ENCODE results near the gene ARL4C. TPM values are rescaled to one million over a fixed set of nuclear protein-coding genes. Genes with fewer than 3 reads are reported as not detected.
A peak's percentile ranks its signal among the peaks of the same experiment; 100 is the strongest.

ARL4C gene
- total and polyA plus RNA-seq, 4 donors, result 6.1 to 16.2 (median 10.9) TPM

DNA sequence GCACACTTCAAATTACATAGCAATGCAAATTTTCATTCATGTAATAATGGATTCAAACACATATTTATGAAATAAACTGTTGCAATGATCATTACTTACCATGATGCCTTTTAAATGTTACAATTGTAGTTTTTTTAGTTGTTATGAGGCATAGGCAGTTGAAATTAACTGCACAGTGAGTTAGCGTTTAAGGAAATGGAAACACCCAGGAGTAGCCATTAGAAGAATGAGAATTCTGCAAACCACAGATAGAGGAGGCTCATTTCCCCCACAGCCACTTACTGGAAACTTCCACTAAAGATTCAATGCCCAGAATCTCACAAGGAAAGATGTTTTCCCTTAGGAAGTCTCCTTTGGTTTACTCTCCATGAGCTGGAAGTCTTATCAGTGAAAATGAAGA is 8.4 kb downstream of the ARL4C start:
- no peak overlapping the region for H3K27ac ChIP-seq (ENCODE audit: low read depth in 1 of 2, low read length in 1 of 2)
- WGBS, 2 donors, result 19 to 62% methylated on average over 1 of the region's 1 CpG
- H3K4me1 ChIP-seq (ENCODE audit: control insufficient read depth in 5 of 5, insufficient read depth in 5 of 5, low read length in 5 of 5), result peaks cover 0 to 5% (median 4%) of the 10 kb centered on the region in 5 donors
- ATAC-seq (ENCODE audit: insufficient read depth, low FRiP score) (no peak), DNase-seq (no peak)
- no peak for TF ChIP-seq CTCF (IDR thresholded peaks at IDR 0.05; ENCODE audit: control extremely low read depth, extremely low read depth)
- no peak overlapping the region for H3K4me3 ChIP-seq
- H3K36me3 ChIP-seq (ENCODE audit: control insufficient read depth in 4 of 4, insufficient read depth in 4 of 4, low read length in 4 of 4), result no peaks in the 10 kb centered on the region
- no peaks in the 10 kb centered on the region for H3K27me3 ChIP-seq (ENCODE audit: control insufficient read depth in 3 of 3, insufficient read depth in 3 of 3, low read length in 2 of 3)
- H3K9me3 ChIP-seq (ENCODE audit: control insufficient read depth in 4 of 4, insufficient read depth in 3 of 4, low read length in 3 of 4), result peaks cover 0 to 2% (median 0%) of the 10 kb centered on the region in 4 donors
- H3K9ac ChIP-seq (ENCODE audit: insufficient read depth in 1 of 2, low read length in 2 of 2), result no peak overlapping the region

DNA sequence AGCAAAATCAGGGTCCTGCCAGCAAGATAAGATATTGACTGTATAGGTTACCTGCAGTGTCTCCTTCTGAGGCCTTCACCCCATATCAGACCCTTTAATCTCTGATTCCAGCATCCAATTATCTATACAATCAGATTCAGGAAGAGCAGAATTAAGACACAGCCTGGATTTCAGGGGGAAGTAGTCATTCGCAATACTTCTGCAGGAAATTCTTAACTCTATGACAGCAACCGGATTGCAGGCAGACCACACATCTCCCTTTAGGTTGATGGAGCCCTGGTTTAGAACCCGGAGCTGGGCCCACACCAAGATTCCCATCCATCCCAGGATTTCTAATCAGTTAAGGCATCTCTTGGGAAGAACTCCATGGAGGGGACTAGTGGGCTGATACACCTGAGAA is 9.5 kb downstream of the ARL4C start:
- Histone ChIP-seq H3K27ac (ENCODE audit: low read depth in 1 of 2, low read length in 1 of 2) (no peak overlapping the region), H3K4me1 (ENCODE audit: control insufficient read depth in 5 of 5, insufficient read depth in 5 of 5, low read length in 5 of 5) (peaks cover 0 to 2% (median 0%) of the 10 kb centered on the region in 5 donors), H3K9me3 (ENCODE audit: control insufficient read depth in 4 of 4, insufficient read depth in 3 of 4, low read length in 3 of 4) (peaks cover 0 to 2% (median 0%) of the 10 kb centered on the region in 4 donors), H3K9ac (ENCODE audit: insufficient read depth in 1 of 2, low read length in 2 of 2) (no peak overlapping the region), H3K4me3 (no peak overlapping the region), H3K27me3 (ENCODE audit: control insufficient read depth in 3 of 3, insufficient read depth in 3 of 3, low read length in 2 of 3) (no peaks in the 10 kb centered on the region), H3K36me3 (ENCODE audit: control insufficient read depth in 4 of 4, insufficient read depth in 4 of 4, low read length in 4 of 4) (no peaks in the 10 kb centered on the region)
- ATAC-seq (ENCODE audit: insufficient read depth, low FRiP score) (no peak), DNase-seq (no peak)
- TF ChIP-seq CTCF (IDR thresholded peaks at IDR 0.05; ENCODE audit: control extremely low read depth, extremely low read depth), result no peak
- WGBS, 2 donors, result 31 to 76% methylated on average over 3 of the region's 3 CpGs

GRCh38 chr2:234483568-234484251 is 13.2 kb downstream of the ARL4C start:
- Histone ChIP-seq H3K4me1 (ENCODE audit: control insufficient read depth in 5 of 5, insufficient read depth in 5 of 5, low read length in 5 of 5) (no peaks in the 10 kb centered on the region), H3K4me3 (no peak overlapping the region), H3K36me3 (ENCODE audit: control insufficient read depth in 4 of 4, insufficient read depth in 4 of 4, low read length in 4 of 4) (no peaks in the 10 kb centered on the region), H3K27me3 (ENCODE audit: control insufficient read depth in 3 of 3, insufficient read depth in 3 of 3, low read length in 2 of 3) (no peaks in the 10 kb centered on the region), H3K9me3 (ENCODE audit: control insufficient read depth in 4 of 4, insufficient read depth in 3 of 4, low read length in 3 of 4) (peaks cover 0 to 2% (median 0%) of the 10 kb centered on the region in 4 donors), H3K9ac (ENCODE audit: insufficient read depth in 1 of 2, low read length in 2 of 2) (no peak overlapping the region), H3K27ac (ENCODE audit: low read depth in 1 of 2, low read length in 1 of 2) (no peak overlapping the region)
- DNase-seq, result no peak
- WGBS, 2 donors, result 21 to 56% methylated on average over 9 of the region's 9 CpGs
- ATAC-seq (ENCODE audit: insufficient read depth, low FRiP score), result peak; percentile 35
- TF ChIP-seq CTCF (IDR thresholded peaks at IDR 0.05; ENCODE audit: control extremely low read depth, extremely low read depth), result no peak

DNA sequence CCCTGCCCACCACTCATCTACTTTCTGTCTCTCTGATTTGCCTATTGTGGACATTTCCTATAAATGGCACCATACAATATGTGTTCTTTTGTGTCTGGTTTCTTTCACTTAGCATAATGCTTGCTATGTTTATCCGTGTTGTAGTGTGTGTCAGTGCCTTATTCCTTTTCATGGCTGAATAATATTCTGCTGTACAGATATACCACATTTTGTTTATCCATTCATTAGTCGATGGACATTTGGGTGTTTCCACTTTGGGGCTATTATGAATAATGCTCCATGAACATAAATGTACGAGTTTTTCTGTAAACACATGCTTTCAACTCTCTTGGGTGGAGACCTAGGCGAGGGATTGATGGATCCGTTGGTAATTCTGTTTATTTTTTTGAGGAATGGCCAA is 15.6 kb downstream of the ARL4C start:
- ATAC-seq (ENCODE audit: insufficient read depth, low FRiP score) (no peak), DNase-seq (no peak)
- no peak for TF ChIP-seq CTCF (IDR thresholded peaks at IDR 0.05; ENCODE audit: control extremely low read depth, extremely low read depth)
- Histone ChIP-seq H3K9ac (ENCODE audit: insufficient read depth in 1 of 2, low read length in 2 of 2) (no peak overlapping the region), H3K4me3 (no peak overlapping the region), H3K27ac (ENCODE audit: low read depth in 1 of 2, low read length in 1 of 2) (no peak overlapping the region), H3K4me1 (ENCODE audit: control insufficient read depth in 5 of 5, insufficient read depth in 5 of 5, low read length in 5 of 5) (no peaks in the 10 kb centered on the region), H3K27me3 (ENCODE audit: control insufficient read depth in 3 of 3, insufficient read depth in 3 of 3, low read length in 2 of 3) (peaks cover 0 to 4% (median 0%) of the 10 kb centered on the region in 3 donors), H3K36me3 (ENCODE audit: control insufficient read depth in 4 of 4, insufficient read depth in 4 of 4, low read length in 4 of 4) (no peaks in the 10 kb centered on the region), H3K9me3 (ENCODE audit: control insufficient read depth in 4 of 4, insufficient read depth in 3 of 4, low read length in 3 of 4) (no peaks in the 10 kb centered on the region)
- 84 to 91% methylated on average over 5 of the region's 5 CpGs for WGBS, 2 donors

All from lung (tissue), 12 donors.